A549 (cell line): ENCODE measurements around the gene AKR1E2. TPM values are rescaled to one million over a fixed set of nuclear protein-coding genes. Genes with fewer than 3 reads are reported as not detected.

ENCODE experiments used
- ATAC-seq, 2 experiments: fragments of 200-7000 bp in 1 of 2; fragments of >200 bp in 1 of 2; cut with Nextera tagmentation in 1 of 2; cut with Tn5 transposase in 1 of 2; 3 replicates each; pipeline versions ENCODE4 v1.8.0 to v1.9.1; 2018 to 2020; ENCODE audit warnings: mild to moderate bottlenecking in 1 of 2, moderate library complexity in 1 of 2
- CTCF ChIA-PET: fragments of 300-600 bp; sonication (Branson Sonifier 250); formaldehyde crosslinking; extraction: SDS; loops from one replicate; lab custom pipeline; 2021; ENCODE audit warnings: antibody characterized with exemption, inconsistent platforms; lab: Yijun Ruan, JAX
- POLR2A ChIA-PET: fragments of 350-600 bp; formaldehyde crosslinking; extraction: SDS; loops from one replicate; lab custom pipeline; 2021; ENCODE audit warnings: antibody characterized with exemption, inconsistent platforms; lab: Yijun Ruan, JAX
- DNase-seq, 2 experiments: peaks; one replicate each; pipeline versions ENCODE4 v3.0.0 to v3.0.0-alpha.2; 2011 to 2016; ENCODE audit warnings: low read depth in 1 of 2, low spot score in 1 of 2
- FAIRE-seq: peaks from 2 replicates; lab custom pipeline; 2011; peaks lifted over from hg19 to GRCh38; lab: Jason Lieb, UNC
- H3K27ac ChIP-seq, 2 experiments: fragments of >200 bp; sonication (Bioruptor Twin); formaldehyde crosslinking; 3 replicates each; pipeline ENCODE4 v1.5.1; 2016 to 2017
- H3K4me1 ChIP-seq: fragments of >200 bp; sonication (Bioruptor Twin); formaldehyde crosslinking; 3 replicates; pipeline ENCODE4 v1.6.1; 2016
- H3K4me2 ChIP-seq: fragments of >200 bp; sonication (Bioruptor Twin); formaldehyde crosslinking; 3 replicates; pipeline ENCODE4 v1.6.1; 2016
- H3K4me3 ChIP-seq: fragments of >200 bp; sonication (Bioruptor Twin); formaldehyde crosslinking; 3 replicates; pipeline ENCODE4 v1.5.1; 2016
- H3K9me3 ChIP-seq: fragments of >200 bp; sonication (Bioruptor Twin); formaldehyde crosslinking; 3 replicates; pipeline ENCODE4 v1.6.1; 2016
- BCL3 ChIP-seq: fragments of >200 bp; sonication (Bioruptor Twin); formaldehyde crosslinking; IDR thresholded peaks from 3 replicates; pipeline ENCODE4 v1.6.1; 2016
- BHLHE40 ChIP-seq: IDR thresholded peaks from 2 replicates; pipeline ENCODE4 v1.6.1; 2012; ENCODE audit warnings: low read depth, low read length, inconsistent platforms
- CEBPB ChIP-seq, 2 experiments: fragments of >200 bp in 1 of 2; sonication (Bioruptor Twin) in 1 of 2; formaldehyde crosslinking in 1 of 2; IDR thresholded peaks; 2 replicates each; pipeline ENCODE4 v1.6.1; 2012 to 2016
- CHD2 ChIP-seq: fragments of 150-350 bp; IDR thresholded peaks from 2 replicates; pipeline ENCODE4 v1.6.1; 2014; ENCODE audit warnings: low read length; ENCODE audit not compliant: partially characterized antibody
- EHF ChIP-seq: fragments of 250-450 bp; sonication (Bioruptor Pico); IDR thresholded peaks from 2 replicates; pipeline ENCODE4 v1.5.0; 2020; ENCODE audit warnings: mild to moderate bottlenecking
- FOSB ChIP-seq: fragments of 250-450 bp; sonication (Bioruptor Pico); IDR thresholded peaks from 2 replicates; pipeline ENCODE4 v1.5.0; 2020; ENCODE audit warnings: mild to moderate bottlenecking, moderate library complexity
- FOXS1 ChIP-seq: fragments of 250-450 bp; sonication (Bioruptor Pico); IDR thresholded peaks from 2 replicates; pipeline ENCODE4 v1.5.0; 2020; ENCODE audit warnings: mild to moderate bottlenecking, moderate library complexity
- HDAC2 ChIP-seq: fragments of 200-600 bp; sonication (generic); IDR thresholded peaks from 2 replicates; pipeline ENCODE4 v1.6.1; 2016
- HMGXB4 ChIP-seq: fragments of 250-450 bp; sonication (Bioruptor Pico); IDR thresholded peaks from 2 replicates; pipeline ENCODE4 v1.5.0; 2021; ENCODE audit warnings: mild to moderate bottlenecking, moderate library complexity, borderline replicate concordance
- HOXB5 ChIP-seq: fragments of 250-450 bp; sonication (Bioruptor Pico); IDR thresholded peaks from 2 replicates; pipeline ENCODE4 v1.5.0; 2020; ENCODE audit warnings: mild to moderate bottlenecking, moderate library complexity
- JUN ChIP-seq, 2 experiments: fragments of >200 bp; sonication (Bioruptor Twin); formaldehyde crosslinking; IDR thresholded peaks; 2 replicates in 1 of 2; 3 replicates in 1 of 2; pipeline ENCODE4 v1.6.1; 2016 to 2017
- MYC ChIP-seq: IDR thresholded peaks from 2 replicates; pipeline ENCODE4 v1.6.1; 2012; ENCODE audit warnings: mild to moderate bottlenecking, inconsistent platforms, low read length, improper control_type of control experiment, borderline replicate concordance
- NFE2L2 ChIP-seq: fragments of 150-350 bp; conservative IDR thresholded peaks from 2 replicates; pipeline ENCODE4 v1.6.1; 2014; ENCODE audit warnings: low read length
- NPAS2 ChIP-seq: fragments of 250-450 bp; sonication (Bioruptor Pico); IDR thresholded peaks from 2 replicates; pipeline ENCODE4 v1.8.0; 2022; ENCODE audit warnings: mild to moderate bottlenecking, moderate library complexity, borderline replicate concordance
- POLR2A ChIP-seq: IDR thresholded peaks from 2 replicates; pipeline ENCODE4 v1.6.1; 2012; ENCODE audit warnings: mild to moderate bottlenecking, low read length
- RAD21 ChIP-seq, 2 experiments: fragments of >200 bp in 1 of 2; sonication (Bioruptor Twin) in 1 of 2; formaldehyde crosslinking in 1 of 2; IDR thresholded peaks in 1 of 2; conservative IDR thresholded peaks in 1 of 2; 2 replicates in 1 of 2; 3 replicates in 1 of 2; pipeline ENCODE4 v1.6.1; 2012 to 2018; ENCODE audit warnings: inconsistent platforms in 1 of 2
- RCOR1 ChIP-seq: fragments of 150-350 bp; IDR thresholded peaks from 2 replicates; pipeline ENCODE4 v1.6.1; 2014; ENCODE audit warnings: antibody characterized with exemption, low read length, low read depth
- REST ChIP-seq: fragments of 200-600 bp; sonication (generic); IDR thresholded peaks from 2 replicates; pipeline ENCODE4 v1.6.1; 2016; ENCODE audit warnings: antibody characterized with exemption, mild to moderate bottlenecking, moderate library complexity
- RFX5 ChIP-seq: fragments of 450-650 bp; IDR thresholded peaks from 2 replicates; pipeline ENCODE4 v1.7.1; 2014; ENCODE audit warnings: antibody characterized with exemption, mild to moderate bottlenecking, moderate library complexity
- SMC3 ChIP-seq: fragments of >200 bp; sonication (Bioruptor Twin); formaldehyde crosslinking; IDR thresholded peaks from 3 replicates; pipeline ENCODE4 v1.6.1; 2018; ENCODE audit warnings: inconsistent platforms
- TP53 ChIP-seq: fragments of 250-450 bp; sonication (Bioruptor Pico); IDR thresholded peaks from 2 replicates; pipeline ENCODE4 v1.5.0; 2021; ENCODE audit warnings: mild to moderate bottlenecking, moderate library complexity
- ZC3H11A ChIP-seq: fragments of 450-650 bp; IDR thresholded peaks from 2 replicates; pipeline ENCODE4 v1.6.1; 2014; ENCODE audit warnings: antibody characterized with exemption, mild to moderate bottlenecking
- ZSCAN20 ChIP-seq: fragments of 250-450 bp; sonication (Bioruptor Pico); IDR thresholded peaks from 2 replicates; pipeline ENCODE4 v1.8.0; 2022; ENCODE audit warnings: mild to moderate bottlenecking, moderate library complexity
- WGBS: methylation state at CpG from one replicate; pipeline ENCODE4 v1.1.6; 2017; ENCODE audit errors: missing lambda C conversion rate; 5-methylcytosine and 5-hydroxymethylcytosine counted together
- polyA plus RNA-seq, 4 experiments: library from polyadenylated mRNA; depleted of rRNA in 3 of 4; stranded (reverse); fragments of >200 nt; fragmentation: RNase III in 1 of 4; extraction: RNeasy Plus Mini Kit Qiagen cat#74134 plus additional on column Dnase treatment in 1 of 4; gene quantifications; 2 replicates in 3 of 4; 3 replicates in 1 of 4; pipeline ENCODE4 v1.2.3, GENCODE V29; 2011 to 2017

Gene AKR1E2
- polyA plus RNA-seq, 2 of the 4 experiments (the other 2 are of a cell fraction): 11.2 to 17.5 TPM

- peaks cover 9% of the 10 kb centered on the region; the same call in 1 of the 3 replicates for H3K4me1 ChIP-seq
- 59% methylated on average over 3 of the region's 3 CpGs for WGBS
- ChIA-PET CTCF (interaction anchor here (0.7 kb wide), 1 partner anchor 1543 kb away, joined by 3 read pairs; no protein-coding TSS in a partner anchor), POLR2A (no interaction called here)
- DNase-seq (no peak), FAIRE-seq (no peak), ATAC-seq (no peak)
- no peak overlapping the region for H3K4me2 ChIP-seq
- no peak overlapping the region for H3K4me3 ChIP-seq
- no peak for TF ChIP-seq EHF
- TF ChIP-seq JUN (IDR thresholded peaks at IDR 0.05): no peak
- TF ChIP-seq TP53 (CRISPR knock-in tag): no peak
- no peak for TF ChIP-seq CEBPB (IDR thresholded peaks at IDR 0.05)
- no peak for TF ChIP-seq HMGXB4 (CRISPR knock-in tag)
- no peak for TF ChIP-seq ZSCAN20 (CRISPR knock-in tag)
- TF ChIP-seq BHLHE40: no peak
- H3K9me3 ChIP-seq: no peaks in the 10 kb centered on the region
- no peak overlapping the region for H3K27ac ChIP-seq
Observed at GRCh38 chr10:4885162-4885561, 59.2 kb downstream of the AKR1E2 start.

- Histone ChIP-seq H3K4me1 (peaks cover 9% of the 10 kb centered on the region; the same call in 1 of the 3 replicates), H3K27ac (no peak overlapping the region), H3K4me3 (no peak overlapping the region), H3K9me3 (no peaks in the 10 kb centered on the region), H3K4me2 (no peak overlapping the region)
- TF ChIP-seq BHLHE40 (no peak), CHD2 (no peak)
- ChIA-PET POLR2A (no interaction called here), CTCF (interaction anchor here (1.0 to 3.3 kb wide), 2 partner anchors 11 to 38 kb away, joined by 5 to 17 read pairs; no protein-coding TSS in a partner anchor)
- ATAC-seq: no peak
- DNase-seq: no peak
- 96% methylated on average over 9 of the region's 9 CpGs for WGBS
- no peak for FAIRE-seq
Observed at GRCh38 chr10:4887501-4887900, 61.5 kb downstream of the AKR1E2 start.

GRCh38 chr10:4888236-4888635 lies 62.2 kb downstream of the AKR1E2 start:
- H3K27ac ChIP-seq: no peak overlapping the region
- peaks cover 3% of the 10 kb centered on the region; the same call in 1 of the 3 replicates for H3K4me1 ChIP-seq
- POLR2A ChIA-PET: no interaction called here
- ATAC-seq (no peak), FAIRE-seq (no peak), DNase-seq (no peak)
- TF ChIP-seq ZSCAN20 (CRISPR knock-in tag) (no peak), FOXS1 (no peak), SMC3 (no peak), RCOR1 (no peak), FOSB (CRISPR knock-in tag) (no peak), NFE2L2 (no peak), BHLHE40 (no peak), ZC3H11A (no peak), HOXB5 (CRISPR knock-in tag) (no peak), POLR2A (no peak), HDAC2 (no peak), JUN (IDR thresholded peaks at IDR 0.05) (no peak), RAD21 (conservative IDR thresholded peaks at IDR 0.05 in 1 of 2, IDR thresholded peaks at IDR 0.05 in 1 of 2) (no peak)
- no peaks in the 10 kb centered on the region for H3K9me3 ChIP-seq
- H3K4me3 ChIP-seq: no peak overlapping the region
- no peak overlapping the region for H3K4me2 ChIP-seq
- CTCF ChIA-PET: interaction anchor here (3.3 kb wide), 1 partner anchor 38 kb away, joined by 17 read pairs; no protein-coding TSS in a partner anchor
- WGBS: 63% methylated on average over 5 of the region's 5 CpGs

- Histone ChIP-seq H3K4me3 (no peak overlapping the region), H3K27ac (no peak overlapping the region), H3K4me2 (no peak overlapping the region), H3K9me3 (no peaks in the 10 kb centered on the region), H3K4me1 (no peaks in the 10 kb centered on the region)
- ATAC-seq (no peak), DNase-seq (no peak), FAIRE-seq (no peak)
- ChIA-PET CTCF (interaction anchor here (0.6 to 2.6 kb wide), 5 partner anchors 16 to 190 kb away, joined by 3 to 8 read pairs (median 3); no protein-coding TSS in a partner anchor), POLR2A (no interaction called here)
- WGBS: 95% methylated on average over 2 of the region's 2 CpGs
- TF ChIP-seq REST (no peak), HMGXB4 (CRISPR knock-in tag) (no peak), POLR2A (no peak), NPAS2 (no peak), BCL3 (no peak), RFX5 (no peak), MYC (no peak), CHD2 (no peak), HOXB5 (CRISPR knock-in tag) (no peak)
Observed at GRCh38 chr10:4889959-4890358, 64.0 kb downstream of the AKR1E2 start.
